B cell (primary cell): ENCODE measurements around the gene FERD3L. TPM values are rescaled to one million over a fixed set of nuclear protein-coding genes. Genes with fewer than 3 reads are reported as not detected.

ENCODE experiments used
- ATAC-seq: fragments of 200-7000 bp; cut with Tn5 transposase; one replicate; pipeline ENCODE4 v1.10.0; 2021; ENCODE audit warnings: low read depth, mild to moderate bottlenecking, moderate number of reproducible peaks, moderate library complexity
- CTCF ChIA-PET: fragments of 350-600 bp; sonication (Branson Sonifier 250); formaldehyde crosslinking; loops from one replicate; lab custom pipeline; 2021; ENCODE audit warnings: antibody characterized with exemption, inconsistent platforms; lab: Charles Lee
- POLR2A ChIA-PET: fragments of 350-600 bp; sonication (Branson Sonifier 250); formaldehyde crosslinking; loops from one replicate; lab custom pipeline; 2021; ENCODE audit warnings: antibody characterized with exemption; lab: Charles Lee
- DNase-seq: peaks from one replicate; pipeline ENCODE4 v3.0.0; 2013
- H2AFZ ChIP-seq: 2 replicates; pipeline ENCODE4 v1.6.1; 2012; ENCODE audit warnings: mild to moderate bottlenecking, low read depth, low read length; ENCODE audit not compliant: insufficient read depth, poor library complexity, severe bottlenecking
- H3K27ac ChIP-seq, 2 donors: 1 replicate in 1 of 2; 2 replicates in 1 of 2; pipeline ENCODE4 v1.5.1; 2012 to 2013; ENCODE audit warnings: low read length in 2 of 2, mild to moderate bottlenecking in 2 of 2, moderate library complexity in 1 of 2
- H3K27me3 ChIP-seq, 4 experiments: fragments of 200-600 bp in 1 of 4; sonication (generic) in 1 of 4; replicated peaks in 1 of 4; 1 replicate in 2 of 4; 2 replicates in 2 of 4; pipeline versions ENCODE4 v1.6.1 to v1.7.0; 2013 to 2016; ENCODE audit warnings: low read length in 3 of 4, mild to moderate bottlenecking in 2 of 4, mixed read lengths in 1 of 4, moderate library complexity in 1 of 4; ENCODE audit not compliant: insufficient read depth in 4 of 4, control insufficient read depth in 3 of 4; ENCODE audit errors: control extremely low read depth in 1 of 4
- H3K36me3 ChIP-seq, 2 experiments: replicated peaks in 1 of 2; 1 replicate in 1 of 2; 2 replicates in 1 of 2; pipeline versions ENCODE4 v1.6.1 to v1.7.1; 2013; ENCODE audit warnings: low read length in 1 of 2; ENCODE audit not compliant: insufficient read depth in 2 of 2, control insufficient read depth in 1 of 2; ENCODE audit errors: control extremely low read depth in 1 of 2, extremely low read depth in 1 of 2
- H3K4me1 ChIP-seq, 2 donors: fragments of 200-600 bp in 1 of 2; sonication (generic) in 1 of 2; 1 replicate in 1 of 2; 2 replicates in 1 of 2; pipeline versions ENCODE4 v1.5.1 to v1.6.1; 2013 to 2017; ENCODE audit warnings: low read length in 2 of 2; ENCODE audit not compliant: control insufficient read depth in 2 of 2, insufficient read depth in 2 of 2
- H3K4me2 ChIP-seq: replicated peaks from 2 replicates; pipeline ENCODE3; 2012; ENCODE audit warnings: mild to moderate bottlenecking, low read depth, low read length; ENCODE audit not compliant: poor library complexity, severe bottlenecking
- H3K4me3 ChIP-seq, 5 experiments: fragments of 200-600 bp in 1 of 5; sonication (generic) in 1 of 5; 1 replicate in 3 of 5; 2 replicates in 2 of 5; pipeline versions ENCODE4 v1.5.1 to v1.7.0; 2011 to 2016; ENCODE audit warnings: low read length in 4 of 5, mild to moderate bottlenecking in 4 of 5, low read depth in 2 of 5, control low read depth in 1 of 5, moderate library complexity in 1 of 5; ENCODE audit not compliant: insufficient read depth in 1 of 5; ENCODE audit errors: control extremely low read depth in 1 of 5, extremely low read depth in 1 of 5
- H3K79me2 ChIP-seq: fragments of 200-600 bp; sonication (generic); one replicate; pipeline ENCODE4 v1.6.0; 2016; ENCODE audit warnings: low read length; ENCODE audit not compliant: control insufficient read depth, insufficient read depth
- H3K9ac ChIP-seq: fragments of 200-600 bp; sonication (generic); 2 replicates; pipeline ENCODE4 v1.6.1; 2017; ENCODE audit warnings: mild to moderate bottlenecking, low read length, moderate library complexity
- H3K9me3 ChIP-seq, 3 donors: one replicate each; pipeline versions ENCODE4 v1.6.1 to v1.7.1; 2013; ENCODE audit warnings: low read length in 2 of 3; ENCODE audit not compliant: control insufficient read depth in 2 of 3, insufficient read depth in 1 of 3; ENCODE audit errors: control extremely low read depth in 1 of 3
- H4K20me1 ChIP-seq: 2 replicates; pipeline ENCODE4 v1.6.0; 2012; ENCODE audit warnings: mild to moderate bottlenecking, low read length; ENCODE audit not compliant: insufficient read depth, control insufficient read depth, poor library complexity, severe bottlenecking
- H3K27ac Mint-ChIP-seq: one replicate; pipeline ENCODE4 v1.8.0; 2021; ENCODE audit warnings: mixed read lengths
- H3K27me3 Mint-ChIP-seq: one replicate; pipeline ENCODE4 v1.8.0; 2021; ENCODE audit warnings: mixed read lengths
- H3K4me1 Mint-ChIP-seq: one replicate; pipeline ENCODE4 v1.8.0; 2021; ENCODE audit warnings: mixed read lengths
- H3K4me3 Mint-ChIP-seq: one replicate; pipeline ENCODE4 v1.8.0; 2021; ENCODE audit warnings: mixed read lengths
- H3K9me3 Mint-ChIP-seq: one replicate; pipeline ENCODE4 v1.8.0; 2022; ENCODE audit warnings: mixed read lengths; ENCODE audit not compliant: insufficient read depth
- EZH2 ChIP-seq: IDR thresholded peaks from 2 replicates; pipeline ENCODE4 v1.6.1; 2012; ENCODE audit warnings: borderline replicate concordance, low read depth, mild to moderate bottlenecking, moderate library complexity, low read length; ENCODE audit not compliant: insufficient read depth, poor library complexity, severe bottlenecking
- WGBS: methylation state at CpG from one replicate; pipeline ENCODE4 v1.1.5; 2013; ENCODE audit warnings: missing lambda C conversion rate; ENCODE audit not compliant: insufficient coverage; 5-methylcytosine and 5-hydroxymethylcytosine counted together
- intact Hi-C: fragments of 100-400 bp; cut with micrococcal nuclease; formaldehyde crosslinking; loops from one replicate; pipeline ENCODE4 v1.10.0; 2022
- polyA plus RNA-seq: library from polyadenylated mRNA; depleted of rRNA; stranded (reverse); fragments of >200 nt; gene quantifications from 2 replicates; pipeline ENCODE4 v1.2.3, GENCODE V29; 2012
- total RNA-seq, 2 donors: library from RNA; stranded (reverse); fragments of 120-200 nt in 1 of 2; gene quantifications; 1 replicate in 1 of 2; 2 replicates in 1 of 2; pipeline versions ENCODE4 v1.2.3 to v1.2.4, GENCODE V29; 2013 to 2022
- TF ChIP-seq, protein P1 (sequence below): fragments of 200-600 bp; IDR thresholded peaks from one replicate; pipeline ENCODE4 v1.8.0; 2022; ENCODE audit warnings: antibody characterized with exemption, mild to moderate bottlenecking

FERD3L gene
- total and polyA plus RNA-seq, 2 donors (not counting 1 experiment from before 2014, with no cell fraction given) = not detected

- H3K27ac Mint-ChIP-seq = no peak overlapping the region
- ATAC-seq (no peak), DNase-seq (no peak)
- Histone ChIP-seq H4K20me1 (no peaks in the 10 kb centered on the region), H3K36me3 (no peaks in the 10 kb centered on the region), H3K4me2 (no peak overlapping the region), H3K4me1 (peaks cover 22 to 33% of the 10 kb centered on the region in 2 donors), H3K27me3 (peaks cover 0 to 64% (median 52%) of the 10 kb centered on the region in 4 experiments), H2AFZ (no peak overlapping the region), H3K9ac (no peak overlapping the region), H3K79me2 (no peaks in the 10 kb centered on the region), H3K9me3 (peaks cover 0 to 22% (median 0%) of the 10 kb centered on the region in 3 donors), H3K27ac (no peak overlapping the region), H3K4me3 (no peak overlapping the region)
- intact Hi-C loops = no loop called here
- POLR2A ChIA-PET = no interaction called here
- H3K9me3 Mint-ChIP-seq = no peaks in the 10 kb centered on the region
- peaks cover 26% of the 10 kb centered on the region for H3K4me1 Mint-ChIP-seq
- no CpG with 5 or more reads among the region's 4 CpGs for WGBS
- H3K27me3 Mint-ChIP-seq = peaks cover 77% of the 10 kb centered on the region
- TF ChIP-seq, protein P1, sequence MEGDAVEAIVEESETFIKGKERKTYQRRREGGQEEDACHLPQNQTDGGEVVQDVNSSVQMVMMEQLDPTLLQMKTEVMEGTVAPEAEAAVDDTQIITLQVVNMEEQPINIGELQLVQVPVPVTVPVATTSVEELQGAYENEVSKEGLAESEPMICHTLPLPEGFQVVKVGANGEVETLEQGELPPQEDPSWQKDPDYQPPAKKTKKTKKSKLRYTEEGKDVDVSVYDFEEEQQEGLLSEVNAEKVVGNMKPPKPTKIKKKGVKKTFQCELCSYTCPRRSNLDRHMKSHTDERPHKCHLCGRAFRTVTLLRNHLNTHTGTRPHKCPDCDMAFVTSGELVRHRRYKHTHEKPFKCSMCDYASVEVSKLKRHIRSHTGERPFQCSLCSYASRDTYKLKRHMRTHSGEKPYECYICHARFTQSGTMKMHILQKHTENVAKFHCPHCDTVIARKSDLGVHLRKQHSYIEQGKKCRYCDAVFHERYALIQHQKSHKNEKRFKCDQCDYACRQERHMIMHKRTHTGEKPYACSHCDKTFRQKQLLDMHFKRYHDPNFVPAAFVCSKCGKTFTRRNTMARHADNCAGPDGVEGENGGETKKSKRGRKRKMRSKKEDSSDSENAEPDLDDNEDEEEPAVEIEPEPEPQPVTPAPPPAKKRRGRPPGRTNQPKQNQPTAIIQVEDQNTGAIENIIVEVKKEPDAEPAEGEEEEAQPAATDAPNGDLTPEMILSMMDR = no peak
- no peak for TF ChIP-seq EZH2
- no peak overlapping the region for H3K4me3 Mint-ChIP-seq
- CTCF ChIA-PET = no interaction called here
These were observed 40.4 kb downstream of the FERD3L start for GRCh38 chr7:19104811-19105210.

- ATAC-seq = no peak
- Histone ChIP-seq H3K9me3 (peaks cover 0 to 16% (median 0%) of the 10 kb centered on the region in 3 donors), H4K20me1 (no peaks in the 10 kb centered on the region), H3K4me3 (no peak overlapping the region), H3K27ac (no peak overlapping the region), H3K36me3 (no peaks in the 10 kb centered on the region), H2AFZ (no peak overlapping the region), H3K4me2 (no peak overlapping the region), H3K4me1 (peaks cover 19 to 23% of the 10 kb centered on the region in 2 donors), H3K27me3 (peaks cover 0 to 52% (median 34%) of the 10 kb centered on the region in 4 experiments), H3K79me2 (no peaks in the 10 kb centered on the region), H3K9ac (no peak overlapping the region)
- Mint-ChIP-seq H3K27ac (no peak overlapping the region), H3K4me3 (no peak overlapping the region), H3K4me1 (peaks cover 23% of the 10 kb centered on the region), H3K9me3 (no peaks in the 10 kb centered on the region), H3K27me3 (peaks cover 62% of the 10 kb centered on the region)
- CTCF ChIA-PET = no interaction called here
- no peak for TF ChIP-seq EZH2
- TF ChIP-seq, protein P1 = no peak
- POLR2A ChIA-PET = no interaction called here
- 84% methylated on average over 2 of the region's 4 CpGs for WGBS
- DNase-seq = no peak
- intact Hi-C loops = no loop called here
These were observed 42.3 kb downstream of the FERD3L start for GRCh38 chr7:19102884-19103283.
